Transverse colon (tissue), 4 donors: ENCODE data around the gene WSB1.

Experiments used
- POLR2A ChIP-seq: fragments of 450-650 bp; IDR thresholded peaks from one replicate; pipeline ENCODE4 v1.6.1; 2016; ENCODE audit warnings: antibody characterized with exemption, mild to moderate bottlenecking, moderate library complexity
- POLR2AphosphoS5 ChIP-seq, 3 donors: sonication (generic); formaldehyde crosslinking; IDR thresholded peaks; one replicate each; pipeline ENCODE4 v1.6.1; 2016; ENCODE audit warnings: antibody characterized with exemption in 3 of 3
- TF ChIP-seq, protein P1 (sequence below), 5 experiments: fragments of 200-600 bp in 3 of 5; fragments of 450-650 bp in 2 of 5; sonication (generic) in 3 of 5; IDR thresholded peaks; 1 replicate in 2 of 5; 2 replicates in 3 of 5; pipeline ENCODE4 v1.5.1; 2016 to 2017; ENCODE audit warnings: antibody characterized with exemption in 5 of 5, inconsistent platforms in 3 of 5, mild to moderate bottlenecking in 2 of 5, moderate library complexity in 1 of 5

- TF ChIP-seq POLR2A = no peak
- TF ChIP-seq, protein P1, sequence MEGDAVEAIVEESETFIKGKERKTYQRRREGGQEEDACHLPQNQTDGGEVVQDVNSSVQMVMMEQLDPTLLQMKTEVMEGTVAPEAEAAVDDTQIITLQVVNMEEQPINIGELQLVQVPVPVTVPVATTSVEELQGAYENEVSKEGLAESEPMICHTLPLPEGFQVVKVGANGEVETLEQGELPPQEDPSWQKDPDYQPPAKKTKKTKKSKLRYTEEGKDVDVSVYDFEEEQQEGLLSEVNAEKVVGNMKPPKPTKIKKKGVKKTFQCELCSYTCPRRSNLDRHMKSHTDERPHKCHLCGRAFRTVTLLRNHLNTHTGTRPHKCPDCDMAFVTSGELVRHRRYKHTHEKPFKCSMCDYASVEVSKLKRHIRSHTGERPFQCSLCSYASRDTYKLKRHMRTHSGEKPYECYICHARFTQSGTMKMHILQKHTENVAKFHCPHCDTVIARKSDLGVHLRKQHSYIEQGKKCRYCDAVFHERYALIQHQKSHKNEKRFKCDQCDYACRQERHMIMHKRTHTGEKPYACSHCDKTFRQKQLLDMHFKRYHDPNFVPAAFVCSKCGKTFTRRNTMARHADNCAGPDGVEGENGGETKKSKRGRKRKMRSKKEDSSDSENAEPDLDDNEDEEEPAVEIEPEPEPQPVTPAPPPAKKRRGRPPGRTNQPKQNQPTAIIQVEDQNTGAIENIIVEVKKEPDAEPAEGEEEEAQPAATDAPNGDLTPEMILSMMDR (IDR thresholded peaks at IDR 0.05) = no peak
- no peak for TF ChIP-seq POLR2AphosphoS5 (IDR thresholded peaks at IDR 0.05)
These were observed 46.7 kb downstream of the WSB1 start for GRCh38 chr17:27340575-27340974.
